Effector memory CD8-positive, alpha-beta T cell (primary cell): ENCODE measurements around the gene HOXB2.

Source experiments
- ATAC-seq: fragments of 150-1000 bp; cut with Tn5 transposase; replicated peaks from 2 replicates; pipeline ENCODE4 v1.10.0; 2021; ENCODE audit warnings: mild to moderate bottlenecking, moderate library complexity
- DNase-seq, 3 experiments: peaks; one replicate each; pipeline ENCODE4 v3.0.0; 2021
- H3K27ac Mint-ChIP-seq, 2 donors: one replicate each; pipeline ENCODE4 v1.8.0; 2022; ENCODE audit warnings: mild to moderate bottlenecking in 2 of 2, mixed read lengths in 2 of 2, moderate library complexity in 2 of 2
- H3K27me3 Mint-ChIP-seq, 2 donors: one replicate each; pipeline ENCODE4 v1.8.0; 2022; ENCODE audit warnings: mixed read lengths in 2 of 2
- H3K36me3 Mint-ChIP-seq: one replicate; pipeline ENCODE4 v1.8.0; 2022; ENCODE audit warnings: mild to moderate bottlenecking, moderate library complexity, mixed read lengths; ENCODE audit not compliant: insufficient read depth
- H3K4me1 Mint-ChIP-seq, 2 donors: one replicate each; pipeline ENCODE4 v1.8.0; 2022; ENCODE audit warnings: low read depth in 2 of 2, mixed read lengths in 2 of 2
- H3K4me3 Mint-ChIP-seq, 2 donors: one replicate each; pipeline ENCODE4 v1.8.0; 2022; ENCODE audit warnings: mild to moderate bottlenecking in 2 of 2, mixed read lengths in 2 of 2, moderate library complexity in 2 of 2
- H3K9me3 Mint-ChIP-seq, 2 donors: one replicate each; pipeline ENCODE4 v1.8.0; 2022; ENCODE audit warnings: mixed read lengths in 2 of 2

The HOXB2 gene

DNA sequence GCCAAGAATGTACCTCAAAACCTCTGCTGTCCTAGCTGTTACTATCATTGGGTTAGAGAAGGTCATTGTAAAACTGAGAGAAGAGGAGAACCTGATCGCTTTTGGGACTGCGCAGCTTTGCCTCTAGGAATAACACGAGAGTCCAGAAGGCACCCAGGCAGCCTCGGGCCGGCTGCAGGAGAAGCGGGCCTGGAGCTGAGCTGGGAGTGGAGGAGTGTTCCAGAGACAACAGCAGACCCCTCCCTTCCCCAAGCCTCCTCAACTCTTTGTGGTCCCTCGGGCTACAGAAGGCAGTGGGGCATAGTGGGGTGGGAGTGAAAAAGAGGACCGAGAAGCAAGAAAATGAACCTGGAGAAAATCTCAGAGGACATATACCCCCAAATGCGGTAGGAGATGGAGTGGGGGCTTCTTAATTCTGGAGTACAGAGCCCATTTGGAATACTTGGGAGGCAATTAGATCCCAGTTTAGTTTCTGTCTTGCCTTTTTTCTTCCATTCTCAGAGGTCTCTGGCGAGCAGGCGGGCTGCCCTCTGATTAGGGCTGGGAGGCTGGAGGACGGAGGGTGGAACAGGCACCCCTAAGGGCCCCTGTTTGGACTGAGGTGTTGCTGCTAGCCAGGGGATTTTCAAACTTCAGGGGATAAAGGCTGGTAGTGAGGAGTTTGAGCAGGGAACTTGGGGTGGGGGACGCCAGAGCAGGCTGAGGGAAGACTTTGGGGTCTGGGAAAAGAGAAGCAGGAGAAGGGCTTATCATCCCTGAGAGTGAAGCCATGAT is 13.3 kb upstream of the HOXB2 start:
- H3K4me1 Mint-ChIP-seq = peaks cover 4 to 9% of the 10 kb centered on the region in 2 donors
- no peaks in the 10 kb centered on the region for H3K9me3 Mint-ChIP-seq
- peaks cover 3% of the 10 kb centered on the region for H3K36me3 Mint-ChIP-seq
- H3K27ac Mint-ChIP-seq = no peak overlapping the region
- DNase-seq (no peak), ATAC-seq (no peak)
- H3K27me3 Mint-ChIP-seq = no peaks in the 10 kb centered on the region
- no peak overlapping the region for H3K4me3 Mint-ChIP-seq

DNA sequence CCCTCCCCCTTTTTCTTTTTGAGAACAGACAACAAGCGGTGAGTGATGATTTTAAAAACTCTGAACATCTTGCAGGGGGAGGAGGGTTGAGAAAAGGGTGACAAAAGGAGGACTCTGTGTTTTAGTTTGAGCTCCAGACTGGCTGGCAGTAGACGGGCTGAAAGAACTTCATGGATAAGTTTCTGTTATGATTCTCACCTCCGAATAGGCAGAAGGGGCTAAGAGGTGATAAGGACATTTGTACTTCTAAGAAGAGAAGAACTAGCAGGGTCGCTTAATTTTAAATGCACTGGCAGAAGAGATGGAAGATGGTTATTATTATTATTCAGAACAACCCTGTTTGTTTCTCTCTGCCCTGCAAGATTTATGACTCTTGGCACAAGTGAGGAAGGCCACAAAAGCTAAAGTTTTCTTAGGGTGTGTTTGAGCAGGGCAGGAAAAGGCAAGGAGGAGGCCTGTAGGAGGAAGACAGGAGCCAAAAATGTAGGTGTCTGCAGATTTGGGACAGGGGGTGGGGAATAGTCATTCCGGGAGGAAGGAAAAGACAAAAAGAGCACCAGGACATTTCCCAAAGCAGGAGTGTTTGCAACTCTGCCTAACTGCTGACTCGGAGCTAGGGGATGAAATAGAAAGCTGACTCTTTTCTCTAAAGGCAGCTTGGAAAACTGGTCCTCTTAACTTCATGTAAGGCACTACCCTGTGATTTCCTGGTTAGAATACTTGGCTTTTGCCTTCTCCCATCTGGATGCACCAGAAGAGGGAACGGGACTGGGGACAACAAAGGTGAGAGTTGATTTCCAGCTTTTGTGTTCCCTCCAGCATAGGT is 11.9 kb upstream of the HOXB2 start:
- Mint-ChIP-seq H3K27me3 (no peaks in the 10 kb centered on the region), H3K4me1 (peaks cover 2 to 6% of the 10 kb centered on the region in 2 donors), H3K36me3 (peaks cover 3% of the 10 kb centered on the region), H3K4me3 (no peak overlapping the region), H3K27ac (no peak overlapping the region), H3K9me3 (no peaks in the 10 kb centered on the region)
- DNase-seq (no peak), ATAC-seq (no peak)

DNA sequence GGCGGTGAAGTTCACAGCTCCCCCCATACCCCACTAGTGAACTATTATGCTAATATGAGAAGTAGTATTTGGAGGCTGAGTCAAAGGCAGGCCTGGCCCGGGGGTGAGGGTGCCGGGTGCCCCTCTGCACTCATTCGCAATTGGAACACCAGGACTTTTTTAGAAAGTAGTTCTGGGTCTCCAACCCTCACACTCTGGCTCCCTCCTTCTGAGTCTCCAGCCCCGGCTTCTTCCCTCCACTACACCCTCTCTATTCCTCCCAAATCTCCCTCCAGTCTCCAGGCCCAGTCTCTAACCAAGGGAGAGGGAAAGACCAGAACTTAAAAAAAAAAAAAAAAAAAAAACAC is 11.3 kb upstream of the HOXB2 start:
- H3K9me3 Mint-ChIP-seq = no peaks in the 10 kb centered on the region
- no peak for ATAC-seq
- DNase-seq = no peak
- no peaks in the 10 kb centered on the region for H3K27me3 Mint-ChIP-seq
- peaks cover 3% of the 10 kb centered on the region for H3K36me3 Mint-ChIP-seq
- no peak overlapping the region for H3K27ac Mint-ChIP-seq
- no peak overlapping the region for H3K4me3 Mint-ChIP-seq
- peaks cover 0 to under 1% of the 10 kb centered on the region in 2 donors for H3K4me1 Mint-ChIP-seq

DNA sequence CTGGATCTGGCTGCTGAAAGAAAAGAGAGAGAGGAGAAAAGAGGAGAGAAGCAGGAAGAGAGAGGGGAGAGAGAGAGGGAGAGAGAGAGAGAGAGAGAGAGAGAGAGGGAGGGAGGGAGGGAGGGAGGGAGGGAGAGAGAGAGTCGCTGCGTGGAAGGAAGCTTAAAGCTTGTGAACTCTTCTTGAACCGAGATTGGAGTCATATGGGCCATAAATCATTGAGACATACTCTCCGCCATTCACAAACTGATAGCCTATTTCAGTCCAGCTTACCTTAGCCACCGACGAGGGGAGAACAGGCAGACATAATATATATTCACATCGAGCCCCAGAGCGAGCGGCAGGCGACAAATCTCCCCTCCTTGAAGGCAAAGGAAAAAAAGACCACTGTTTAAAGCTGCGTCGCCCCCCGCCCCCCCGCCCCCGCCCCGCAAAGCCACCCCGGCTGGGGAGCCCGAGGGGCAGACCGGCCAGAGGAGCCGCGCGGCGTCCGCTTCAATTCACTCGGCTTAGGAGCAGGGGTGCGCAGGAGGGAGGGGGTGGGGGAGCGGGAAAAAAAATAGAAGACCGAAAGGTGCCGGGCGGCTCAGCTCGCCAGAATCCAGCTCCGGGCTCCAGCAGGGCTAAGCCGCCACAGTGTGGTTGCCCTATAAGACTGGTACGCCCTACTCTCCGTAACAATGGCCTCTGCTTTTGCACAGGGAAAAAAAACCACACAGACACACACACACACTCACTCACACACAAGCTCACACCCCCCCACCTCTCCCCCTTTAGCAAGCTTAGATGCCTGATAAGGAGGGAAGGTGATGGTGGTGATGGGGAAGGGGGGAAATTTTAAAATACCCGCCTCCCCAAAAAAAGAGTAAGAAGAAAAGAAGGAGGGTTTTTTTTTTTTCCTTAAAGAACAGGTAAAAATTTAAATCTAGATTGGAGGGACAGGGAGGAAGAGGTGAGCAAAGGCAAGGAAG is 10.6 kb upstream of the HOXB2 start:
- peak overlapping the region; percentile 0 to 66 for H3K4me3 Mint-ChIP-seq
- peak; percentile 39 for ATAC-seq
- no peak overlapping the region for H3K27ac Mint-ChIP-seq
- DNase-seq = no peak
- H3K27me3 Mint-ChIP-seq = no peaks in the 10 kb centered on the region
- H3K9me3 Mint-ChIP-seq = no peaks in the 10 kb centered on the region
- H3K36me3 Mint-ChIP-seq = peaks cover 3% of the 10 kb centered on the region
- no peaks in the 10 kb centered on the region for H3K4me1 Mint-ChIP-seq

DNA sequence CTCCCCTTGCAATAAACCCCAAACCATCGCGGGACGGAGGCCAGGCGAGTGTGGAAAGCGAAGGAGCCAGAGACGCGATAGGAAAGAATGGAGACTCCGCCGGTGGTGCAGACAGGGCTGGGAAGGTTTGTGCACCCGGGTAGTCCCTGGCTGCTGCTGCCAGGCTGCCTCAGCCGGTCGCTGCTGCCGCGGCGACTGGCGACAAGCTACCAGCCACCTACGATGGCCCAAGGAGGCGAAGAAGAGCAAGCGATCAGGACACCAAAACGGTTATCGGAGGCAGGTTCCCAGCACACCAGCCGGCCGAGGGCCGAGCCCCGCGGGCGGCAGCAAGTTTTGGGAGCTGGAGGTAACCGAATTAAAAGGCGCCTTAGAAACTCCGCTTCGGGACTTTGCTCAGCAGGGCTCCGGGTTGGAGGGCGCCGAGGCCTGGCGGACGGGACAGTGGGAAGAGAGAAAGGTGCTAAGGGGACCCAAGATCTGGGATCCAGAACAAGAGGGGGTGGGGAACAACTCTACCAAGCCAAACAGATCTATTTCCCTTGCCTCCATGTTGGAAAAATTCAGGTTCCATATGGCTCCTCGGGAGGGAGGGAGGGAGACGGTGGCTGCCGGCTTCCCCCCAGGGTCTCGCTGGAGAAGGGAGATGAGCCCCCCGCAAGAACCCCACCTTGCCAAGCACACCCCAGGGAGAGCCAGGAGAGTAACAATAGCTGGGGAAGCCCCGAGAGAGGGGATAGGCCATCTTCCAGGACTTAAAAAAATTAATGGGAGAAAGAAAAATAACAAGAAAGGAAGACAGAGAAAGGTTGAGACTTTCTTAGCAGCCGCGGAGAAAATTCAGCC is 9.7 kb upstream of the HOXB2 start:
- H3K27ac Mint-ChIP-seq = no peak overlapping the region
- no peaks in the 10 kb centered on the region for H3K9me3 Mint-ChIP-seq
- H3K4me3 Mint-ChIP-seq = peak overlapping the region; percentile 0 to 66
- no peak for ATAC-seq
- H3K36me3 Mint-ChIP-seq = peaks cover 3% of the 10 kb centered on the region
- DNase-seq = no peak
- H3K4me1 Mint-ChIP-seq = no peaks in the 10 kb centered on the region
- no peaks in the 10 kb centered on the region for H3K27me3 Mint-ChIP-seq

DNA sequence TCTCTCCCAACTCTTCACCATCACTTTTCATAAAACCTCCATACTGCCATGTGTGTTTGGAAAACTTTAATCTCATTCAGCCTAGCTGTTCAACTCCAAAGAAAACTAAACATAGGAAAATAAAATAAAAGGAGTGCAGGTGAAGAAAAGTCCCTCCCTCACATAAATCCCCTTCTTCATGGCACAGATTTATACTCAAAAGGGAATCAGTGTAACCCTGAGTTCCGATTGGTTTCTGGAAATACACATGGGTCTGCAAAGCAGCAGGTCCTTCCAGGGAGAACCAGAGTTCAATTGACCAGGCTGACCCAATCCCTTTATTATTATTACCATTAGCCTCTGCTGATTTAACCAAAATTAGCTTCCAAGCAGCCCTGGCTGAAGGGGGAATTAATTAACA is 8.9 kb upstream of the HOXB2 start:
- Mint-ChIP-seq H3K4me1 (no peaks in the 10 kb centered on the region), H3K27ac (no peak overlapping the region), H3K4me3 (no peak overlapping the region), H3K27me3 (no peaks in the 10 kb centered on the region), H3K36me3 (peaks cover 3% of the 10 kb centered on the region), H3K9me3 (no peaks in the 10 kb centered on the region)
- DNase-seq (no peak), ATAC-seq (no peak)

DNA sequence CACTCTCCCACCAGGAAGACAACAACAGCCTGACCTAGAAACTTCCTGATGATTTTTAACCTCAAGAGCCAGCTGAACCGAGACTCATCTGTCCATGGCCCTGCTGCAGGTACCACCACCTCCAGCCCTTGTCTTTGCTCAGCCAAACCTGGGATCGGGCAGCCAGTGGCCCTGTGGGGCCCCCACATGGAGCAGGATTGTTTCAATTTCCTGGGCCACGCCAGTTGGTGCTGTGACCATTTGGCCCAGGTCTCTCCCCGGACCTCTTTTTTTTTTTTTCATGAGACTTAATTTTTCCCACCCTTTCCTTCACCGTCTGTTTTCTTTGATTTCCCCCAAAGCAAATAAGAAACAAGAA is 8.3 kb upstream of the HOXB2 start:
- H3K36me3 Mint-ChIP-seq = peaks cover 3% of the 10 kb centered on the region
- no peak overlapping the region for H3K27ac Mint-ChIP-seq
- H3K27me3 Mint-ChIP-seq = no peaks in the 10 kb centered on the region

DNA sequence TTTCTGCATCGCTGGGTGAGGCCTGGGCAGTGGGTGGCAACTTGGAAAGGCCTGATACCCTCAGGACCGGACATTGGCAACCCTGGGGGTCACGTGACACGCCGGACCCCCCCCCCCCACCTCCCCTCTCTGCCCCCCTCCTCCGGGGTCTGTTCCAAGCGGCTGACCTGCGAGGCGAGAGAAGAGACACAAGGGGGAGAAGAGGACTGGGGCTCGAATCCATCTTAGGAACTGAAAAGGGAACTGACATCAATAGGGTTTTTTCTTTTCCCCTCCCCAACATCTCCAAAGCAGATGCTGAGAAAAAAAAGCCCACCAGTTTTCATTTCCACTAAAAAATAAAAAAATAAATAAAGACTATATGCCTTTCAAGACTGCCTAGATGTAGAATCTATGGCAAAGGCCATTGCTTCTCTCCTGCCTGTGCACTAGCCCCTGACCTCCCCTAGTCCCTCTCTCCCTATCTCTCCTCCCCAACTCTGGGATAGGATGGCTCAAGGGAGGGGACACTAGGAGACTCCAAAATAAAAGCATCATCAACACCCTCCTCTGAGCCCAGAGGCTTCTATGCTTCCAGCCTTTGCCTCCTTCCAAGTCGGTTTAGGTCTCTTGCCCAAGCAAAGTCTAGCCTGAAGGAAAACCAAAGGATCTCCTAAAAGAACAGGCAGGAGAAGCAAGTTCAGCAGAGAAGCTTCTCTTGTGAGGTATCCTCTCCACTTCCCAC is 7.7 kb upstream of the HOXB2 start:
- no peaks in the 10 kb centered on the region for H3K9me3 Mint-ChIP-seq
- DNase-seq (no peak), ATAC-seq (no peak)
- no peaks in the 10 kb centered on the region for H3K27me3 Mint-ChIP-seq
- no peak overlapping the region for H3K4me3 Mint-ChIP-seq
- no peaks in the 10 kb centered on the region for H3K4me1 Mint-ChIP-seq
- H3K36me3 Mint-ChIP-seq = peaks cover 3% of the 10 kb centered on the region
- H3K27ac Mint-ChIP-seq = no peak overlapping the region

More for the DNA sequence above, 8.3 kb upstream of the HOXB2 start:
- Mint-ChIP-seq H3K4me1 (no peaks in the 10 kb centered on the region), H3K9me3 (no peaks in the 10 kb centered on the region), H3K4me3 (no peak overlapping the region)
- no peak for DNase-seq
- ATAC-seq = no peak

DNA sequence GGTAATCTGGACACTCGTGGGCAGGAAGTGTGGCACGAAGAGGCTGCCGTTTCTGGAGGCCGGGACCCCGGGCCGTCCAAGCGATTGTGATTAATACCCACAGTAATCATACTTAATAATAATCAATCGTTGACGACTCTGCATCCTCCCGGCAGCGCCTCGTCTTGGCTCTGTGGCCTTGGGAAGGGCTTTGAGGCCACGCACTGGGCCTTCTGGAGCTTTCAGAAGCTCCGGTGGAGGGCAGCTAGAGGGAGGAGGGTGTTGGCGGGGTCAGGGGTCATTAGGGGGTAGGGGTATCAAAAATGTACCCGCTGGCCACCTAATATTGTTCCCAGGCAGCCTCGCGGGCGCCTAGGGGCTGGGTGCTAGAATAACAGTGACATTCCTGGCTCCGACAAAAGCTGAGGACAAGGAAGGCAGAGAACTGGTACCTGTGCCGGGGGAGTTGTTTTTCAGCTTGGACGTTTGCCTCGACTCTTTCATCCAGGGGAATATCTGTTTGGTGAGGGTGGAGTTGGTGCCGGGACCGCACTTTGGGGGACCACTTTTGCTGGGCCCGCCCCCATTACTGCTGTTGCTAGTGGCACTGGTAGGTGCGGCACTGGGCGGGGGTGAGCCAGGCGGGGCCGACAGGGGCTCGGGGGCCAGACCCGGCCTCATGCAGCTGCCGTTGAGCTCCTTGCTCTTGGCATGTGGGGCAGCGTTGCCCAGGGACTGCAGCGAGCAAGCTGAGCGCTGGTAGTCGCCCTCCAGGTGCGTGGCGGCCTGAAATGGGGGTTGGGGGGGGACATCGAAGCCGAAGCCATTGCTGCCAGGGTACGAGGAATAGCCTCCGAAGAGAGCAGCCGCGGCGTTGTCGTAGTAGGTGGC is 6.9 kb upstream of the HOXB2 start:
- Mint-ChIP-seq H3K4me1 (no peaks in the 10 kb centered on the region), H3K4me3 (no peak overlapping the region), H3K9me3 (no peaks in the 10 kb centered on the region), H3K36me3 (peaks cover 3% of the 10 kb centered on the region), H3K27ac (no peak overlapping the region), H3K27me3 (no peaks in the 10 kb centered on the region)
- ATAC-seq (no peak), DNase-seq (no peak)

DNA sequence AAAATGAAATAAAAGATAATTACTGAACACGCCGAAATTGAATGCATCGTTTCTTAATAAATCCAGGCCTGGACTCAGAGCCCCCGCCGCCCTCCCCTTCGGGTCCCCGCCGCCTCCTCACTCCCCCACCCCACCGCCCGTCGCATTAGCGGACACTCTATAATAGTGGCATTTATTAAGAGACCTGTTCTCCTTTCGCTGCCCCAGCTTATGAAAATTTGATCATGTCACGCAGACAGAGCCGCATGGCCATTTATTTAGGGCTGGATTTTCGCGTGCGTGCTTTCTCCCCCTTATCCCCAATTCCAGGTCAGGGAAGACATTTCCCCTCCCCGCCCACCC is 6.3 kb upstream of the HOXB2 start:
- no peak for DNase-seq
- no peaks in the 10 kb centered on the region for H3K9me3 Mint-ChIP-seq
- peaks cover 6% of the 10 kb centered on the region for H3K36me3 Mint-ChIP-seq
- no peaks in the 10 kb centered on the region for H3K4me1 Mint-ChIP-seq
- no peak overlapping the region for H3K27ac Mint-ChIP-seq
- ATAC-seq = no peak
- no peak overlapping the region for H3K4me3 Mint-ChIP-seq
- H3K27me3 Mint-ChIP-seq = peaks cover 0 to 2% of the 10 kb centered on the region in 2 donors

DNA sequence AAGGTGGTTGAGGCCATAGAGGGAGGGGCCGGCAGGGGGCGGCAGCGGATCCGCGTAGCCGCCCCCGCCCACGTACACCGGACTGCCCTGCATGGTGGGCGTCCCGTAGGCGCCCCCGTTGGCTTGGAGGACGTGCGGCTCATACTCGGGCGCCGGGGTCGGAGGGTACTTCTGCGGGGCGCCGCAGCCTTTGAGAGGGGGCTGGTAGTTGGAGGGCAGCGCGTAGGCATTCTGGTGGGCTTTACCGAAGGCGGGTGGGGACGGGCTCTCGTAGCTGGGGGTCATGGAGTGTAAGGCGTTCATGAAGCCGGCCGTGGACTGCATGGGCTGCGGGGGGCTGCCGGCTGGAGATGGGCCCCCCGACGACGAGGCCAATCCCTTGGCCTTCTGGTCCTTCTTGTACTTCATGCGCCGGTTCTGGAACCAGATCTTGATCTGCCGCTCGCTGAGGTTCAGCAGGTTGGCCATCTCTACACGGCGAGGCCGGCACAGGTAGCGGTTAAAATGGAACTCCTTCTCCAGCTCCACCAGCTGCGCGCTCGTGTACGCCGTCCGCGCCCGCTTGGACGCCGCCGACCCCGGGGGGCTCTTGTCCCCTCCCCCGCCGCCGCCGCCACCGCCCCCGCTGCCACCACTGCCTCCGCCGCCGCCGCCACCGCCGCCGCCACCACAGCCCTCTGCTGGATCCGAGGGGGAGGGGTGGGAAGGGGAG is 5.7 kb upstream of the HOXB2 start:
- no peak overlapping the region for H3K27ac Mint-ChIP-seq
- ATAC-seq (no peak), DNase-seq (no peak)
- peaks cover 0 to 6% of the 10 kb centered on the region in 2 donors for H3K27me3 Mint-ChIP-seq
- no peaks in the 10 kb centered on the region for H3K9me3 Mint-ChIP-seq
- H3K4me1 Mint-ChIP-seq = no peaks in the 10 kb centered on the region
- peaks cover 6% of the 10 kb centered on the region for H3K36me3 Mint-ChIP-seq
- no peak overlapping the region for H3K4me3 Mint-ChIP-seq
